T-helper 9 cell (primary cell): ENCODE measurements around the gene DCBLD1.
"Not testable (repeated sequence)": the region's sequence is repeated elsewhere in the genome, so short reads cannot be mapped to it uniquely, and the experiment has no call there.

Experiments used
- DNase-seq: peaks from one replicate; pipeline ENCODE4 v3.0.0-alpha.2; 2020

Gene DCBLD1

DNA sequence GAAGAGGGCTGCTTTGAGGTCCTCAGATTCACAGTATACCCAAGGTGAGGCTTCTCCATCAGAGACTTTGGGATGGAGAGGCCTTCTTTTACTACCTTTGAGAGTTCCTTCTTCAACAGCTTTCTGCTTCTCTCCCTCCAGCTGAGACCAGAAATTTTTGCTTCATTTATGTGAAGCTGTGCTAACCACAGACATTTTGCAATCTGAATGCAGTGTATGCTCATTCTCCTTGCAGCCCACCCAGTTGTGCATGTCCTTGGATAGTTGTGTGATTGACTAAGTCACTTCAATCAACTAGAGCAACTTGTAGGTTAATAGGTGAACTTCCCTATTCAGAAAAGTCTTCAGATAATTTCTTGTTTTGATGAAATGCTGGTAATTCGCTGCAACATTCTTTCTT lies 20.1 kb downstream of the DCBLD1 start:
- no peak for DNase-seq

DNA sequence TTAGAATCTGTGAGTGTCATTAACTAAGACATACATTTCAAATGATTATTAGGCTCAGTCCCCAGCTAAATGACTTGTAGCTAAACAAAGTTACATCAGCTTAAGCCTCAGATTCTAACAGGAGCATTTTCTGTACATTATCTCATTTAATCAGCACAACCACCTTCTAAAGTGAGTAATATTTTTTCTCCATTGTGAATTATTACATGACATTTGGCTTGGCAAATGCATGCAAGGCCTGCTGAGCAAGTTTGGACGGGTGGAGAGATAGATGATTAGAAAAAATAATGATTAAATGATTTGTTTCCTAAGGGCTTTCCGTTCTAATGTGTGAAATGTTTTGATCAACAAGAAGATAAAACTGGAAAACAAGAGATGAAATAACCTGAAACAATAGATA lies 20.7 kb downstream of the DCBLD1 start:
- no peak for DNase-seq

DNA sequence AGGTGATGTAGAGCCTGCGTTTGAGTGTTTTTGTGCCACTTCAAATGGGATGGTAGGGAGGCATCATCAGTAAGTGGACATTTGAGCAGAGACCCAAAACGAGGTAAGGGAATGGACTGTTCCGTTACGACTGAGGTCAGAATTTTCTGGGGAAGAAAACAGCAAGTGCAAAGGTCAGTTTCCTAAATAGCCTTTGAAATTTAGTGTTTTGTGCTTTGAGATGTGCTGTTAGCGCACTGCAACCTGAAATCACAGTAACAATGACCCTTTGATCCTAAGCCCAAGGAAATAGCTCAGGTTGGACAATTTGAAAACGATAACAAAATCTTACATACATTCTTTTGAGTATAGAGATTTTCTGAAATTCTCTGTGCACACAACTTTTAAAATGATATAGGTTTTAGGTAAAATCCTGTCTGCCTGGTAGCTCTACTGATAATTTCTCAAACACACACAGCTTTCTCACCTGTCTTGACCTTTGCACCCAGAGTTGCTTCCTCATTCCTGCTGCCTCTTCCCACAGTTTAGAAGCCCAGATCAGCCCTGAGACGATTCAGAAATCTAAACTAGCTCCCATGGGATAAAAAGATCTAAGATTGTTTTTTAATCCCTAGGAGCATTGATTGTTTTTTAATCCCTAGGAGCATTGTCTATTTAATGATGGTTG lies 22.1 kb downstream of the DCBLD1 start:
- DNase-seq = no peak

DNA sequence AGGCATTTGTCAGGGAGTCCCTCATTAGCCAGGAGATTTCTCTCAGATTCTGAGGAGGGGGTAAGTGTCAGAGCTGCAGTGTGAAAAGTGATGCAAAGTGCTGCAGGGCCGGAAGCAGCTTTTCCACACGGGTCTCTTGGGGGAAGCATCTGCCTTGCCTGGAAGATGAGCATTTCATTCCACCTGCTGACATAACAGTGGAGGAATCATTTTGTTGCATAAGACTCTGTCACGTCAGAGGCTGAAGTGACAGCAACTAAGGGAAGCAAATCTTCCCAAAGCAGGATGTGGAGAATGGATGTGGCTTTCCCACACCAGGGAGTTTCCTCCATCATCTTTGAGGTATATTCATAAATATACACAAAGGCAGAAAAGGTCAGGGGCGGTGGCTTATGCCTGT lies 22.8 kb downstream of the DCBLD1 start:
- DNase-seq = no peak

DNA sequence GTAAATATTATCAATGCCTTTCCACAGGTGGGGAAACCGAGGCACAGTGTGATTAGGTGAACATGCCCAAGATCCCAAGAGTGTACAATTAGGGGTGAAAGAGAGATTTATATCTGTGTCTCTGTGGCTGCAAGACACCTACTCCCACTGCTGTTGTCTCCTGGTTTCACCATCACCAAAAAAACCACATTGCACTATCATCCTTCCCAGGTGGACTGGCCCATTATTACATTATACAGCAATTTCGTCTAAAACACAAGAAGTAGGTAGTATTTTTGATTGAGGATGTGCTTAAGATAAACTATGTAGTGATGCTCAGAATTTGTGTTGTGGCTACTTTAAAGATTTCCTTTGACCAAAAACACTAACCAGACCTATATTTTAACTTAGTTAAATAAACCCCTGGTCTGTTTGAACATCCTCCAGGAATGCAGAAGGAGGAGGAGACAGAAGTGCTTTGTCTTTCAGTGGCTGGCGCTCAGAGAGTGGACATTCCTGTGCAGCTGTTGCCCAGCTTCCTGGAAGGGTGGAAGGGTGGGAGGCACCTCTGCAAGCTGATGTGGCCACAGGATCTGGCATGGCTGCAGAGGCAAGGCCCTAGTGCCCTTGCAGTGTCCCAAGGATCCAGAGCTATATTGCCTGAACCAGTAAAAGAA lies 23.8 kb downstream of the DCBLD1 start:
- no peak for DNase-seq

DNA sequence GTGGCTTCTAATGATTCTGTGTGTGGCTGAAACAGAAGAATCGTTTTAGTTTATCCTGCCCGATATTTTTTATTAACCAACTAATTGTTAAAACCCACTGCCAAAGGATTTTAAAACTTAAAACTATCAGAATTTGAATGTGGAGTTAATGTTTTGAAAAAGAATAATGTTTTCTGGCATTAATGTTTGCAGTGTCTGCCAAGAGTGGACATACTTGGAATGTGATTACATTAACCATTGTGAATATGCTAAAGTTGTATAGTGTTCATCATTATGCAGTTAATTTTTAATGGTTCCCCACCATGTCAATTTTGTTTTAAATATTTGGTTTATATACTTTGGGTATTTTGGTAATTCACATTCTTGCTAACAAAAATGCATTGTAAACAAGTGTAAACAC lies 24.4 kb downstream of the DCBLD1 start:
- no peak for DNase-seq

DNA sequence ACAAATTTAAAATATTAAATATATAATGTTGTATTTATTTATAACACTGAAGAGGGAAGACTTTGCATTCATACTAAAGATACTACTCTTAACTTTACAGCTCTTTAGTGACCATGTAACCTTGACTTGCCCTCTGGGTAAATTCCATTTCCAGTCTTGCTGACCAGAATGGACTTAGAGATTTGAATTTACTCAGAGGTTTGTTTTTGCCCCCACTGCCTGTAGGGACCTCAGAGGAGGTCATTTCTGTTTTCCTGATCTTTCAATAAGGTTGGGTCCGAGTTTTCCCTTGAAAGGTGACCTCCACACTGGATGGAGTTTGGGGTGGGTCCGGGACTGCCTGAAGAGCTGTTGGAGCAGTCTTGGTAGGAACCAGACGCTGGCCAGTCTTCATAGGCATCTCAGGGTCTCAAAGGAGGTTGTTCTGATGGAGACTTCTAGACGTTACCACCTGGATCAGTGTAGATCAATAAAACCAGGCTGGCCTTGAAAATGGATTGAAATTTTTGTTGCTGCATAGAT lies 26.0 kb downstream of the DCBLD1 start:
- no peak for DNase-seq

DNA sequence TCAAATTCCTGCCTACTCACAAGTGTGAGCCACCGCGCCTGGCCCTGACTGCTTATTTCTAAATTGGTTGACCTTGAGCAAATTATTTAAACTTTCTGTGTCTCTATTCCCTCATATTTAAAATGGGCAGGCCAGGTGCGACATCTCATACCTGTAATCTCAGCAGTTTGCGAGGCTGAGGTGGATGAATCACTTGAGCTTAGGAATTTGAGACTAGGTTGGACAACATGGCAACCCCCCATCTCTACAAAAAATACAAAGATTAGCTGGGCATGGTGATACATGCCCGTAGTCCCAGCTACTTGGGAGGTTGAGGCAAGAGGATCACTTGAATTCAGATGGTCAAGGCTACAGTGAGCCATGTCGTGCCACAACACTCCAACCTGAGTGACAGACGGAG lies 26.5 kb downstream of the DCBLD1 start:
- no peak for DNase-seq

DNA sequence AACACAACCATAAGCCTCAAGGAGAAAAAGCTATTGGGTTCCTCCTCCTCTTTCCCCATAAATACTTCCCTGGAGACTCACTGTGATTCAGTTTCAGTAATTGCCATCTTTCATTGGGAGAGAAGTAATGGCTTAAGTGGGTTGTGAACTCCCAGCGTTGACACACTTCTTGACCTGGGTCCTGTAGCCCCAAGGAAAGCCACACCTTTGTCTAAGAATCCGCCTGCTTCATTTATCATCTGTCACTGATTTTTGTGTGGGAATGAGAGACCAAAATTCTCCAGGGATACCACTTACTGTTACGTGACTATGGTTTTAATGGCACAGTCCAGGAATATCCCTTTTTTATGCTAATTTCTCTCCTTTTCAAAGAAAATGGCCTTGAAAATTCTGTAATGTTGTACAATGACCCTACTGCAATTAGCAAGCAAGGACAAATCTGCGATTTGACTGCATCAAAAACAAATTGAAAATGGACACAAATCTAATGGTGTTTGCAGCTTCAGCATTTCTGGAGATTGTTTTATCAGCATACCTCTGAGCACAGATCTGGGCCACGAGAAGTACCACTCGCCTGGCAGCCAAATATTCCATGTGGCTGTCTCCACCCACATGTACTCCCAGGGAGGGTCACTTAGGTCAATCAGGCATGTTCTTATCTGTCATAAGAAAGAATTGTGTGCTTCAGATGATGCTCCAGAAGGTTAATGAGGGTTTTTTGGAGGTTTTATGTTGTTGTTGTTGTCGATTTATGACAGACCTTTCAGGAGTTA lies 29.8 kb downstream of the DCBLD1 start:
- no peak for DNase-seq

DNA sequence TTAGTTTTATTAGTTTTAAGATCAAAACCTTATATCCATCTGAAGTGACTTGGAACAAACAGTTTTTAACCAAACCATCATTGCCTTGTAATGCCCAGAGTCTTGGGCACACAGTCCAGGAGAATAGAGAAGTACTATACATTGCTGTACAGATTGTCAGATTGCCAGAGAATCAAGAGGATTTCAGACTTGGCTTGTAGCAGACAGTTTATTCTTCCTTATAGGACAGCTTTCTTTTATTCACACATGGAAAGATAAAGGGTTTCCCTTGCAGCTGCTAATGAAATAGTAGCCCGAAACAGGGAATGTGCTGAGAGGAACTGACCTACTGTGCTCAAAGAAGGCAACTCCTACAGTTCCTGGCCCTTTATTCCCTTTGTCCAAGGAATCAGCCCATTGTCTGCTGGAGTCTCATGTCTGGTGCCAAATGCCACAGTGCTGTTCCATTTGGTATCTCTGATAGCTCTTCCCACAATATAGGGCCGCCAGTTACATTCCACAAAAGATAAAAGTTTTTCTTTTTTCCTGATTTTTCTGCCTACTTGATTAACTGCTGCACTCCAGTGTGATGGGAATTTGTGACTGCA lies 30.6 kb downstream of the DCBLD1 start:
- DNase-seq = no peak

DNA sequence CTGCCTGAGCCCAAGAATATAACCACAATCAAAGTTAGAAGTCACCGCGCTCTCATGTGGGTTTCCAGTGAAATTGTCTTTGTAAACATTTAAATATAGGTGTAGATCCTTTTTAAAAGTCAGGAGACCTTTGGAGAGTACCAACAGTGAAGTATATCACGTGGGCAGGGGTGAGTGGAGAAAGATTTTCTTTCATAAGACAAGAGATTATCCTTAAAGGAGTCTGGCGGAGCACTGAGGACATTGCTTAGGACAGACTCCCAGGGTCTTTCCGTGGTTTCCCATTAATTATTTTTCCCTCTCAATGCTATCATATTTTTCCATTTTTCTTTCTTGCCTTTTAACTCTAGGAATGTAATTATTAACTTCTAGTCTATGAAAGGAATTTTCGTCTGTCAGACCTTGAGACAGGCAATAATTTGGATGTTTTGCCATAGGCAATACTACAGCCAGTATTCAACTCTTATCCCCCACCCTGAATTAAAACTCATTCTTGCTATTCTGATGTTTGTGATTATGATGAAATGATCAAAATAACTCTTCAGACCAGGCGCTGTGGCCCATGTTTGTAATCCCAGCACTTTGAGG lies 31.4 kb downstream of the DCBLD1 start:
- no peak for DNase-seq

DNA sequence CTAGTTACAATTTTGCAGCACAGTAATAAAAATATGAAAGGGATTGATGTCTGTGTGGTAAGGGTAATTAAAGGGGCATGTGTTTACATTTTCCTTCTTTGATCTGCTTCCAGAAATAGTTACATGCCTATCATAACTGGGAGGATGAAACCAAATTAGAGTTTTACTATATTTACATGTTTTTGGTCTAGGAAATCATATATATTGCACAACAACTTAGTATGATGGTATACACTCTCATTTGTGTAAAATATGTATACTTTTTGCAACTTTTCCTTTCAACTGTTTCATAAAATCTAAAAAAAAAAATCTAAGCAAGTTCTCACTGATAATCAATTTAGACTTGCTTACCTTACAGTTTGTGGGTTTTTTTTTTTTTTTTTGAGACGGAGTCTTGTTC lies 32.2 kb downstream of the DCBLD1 start:
- no peak for DNase-seq

DNA sequence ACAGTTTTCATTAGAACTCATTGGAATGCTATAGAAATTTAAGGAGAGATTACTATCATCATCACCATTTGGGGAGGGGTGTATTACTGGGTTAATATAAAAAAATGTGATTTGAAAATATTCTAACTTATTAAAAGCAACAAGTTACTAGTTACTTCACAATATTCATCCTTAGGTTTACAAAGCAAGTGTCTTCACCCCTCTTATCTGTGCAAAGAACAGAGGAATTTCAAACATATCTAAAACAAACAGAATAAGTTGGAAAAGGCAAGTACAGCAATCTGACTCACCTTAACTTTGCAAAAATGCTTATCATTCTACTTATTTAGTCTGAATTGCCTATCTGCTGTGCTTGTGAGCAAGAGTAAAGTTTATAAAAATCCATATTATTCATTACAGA lies 32.9 kb downstream of the DCBLD1 start:
- DNase-seq = no peak

DNA sequence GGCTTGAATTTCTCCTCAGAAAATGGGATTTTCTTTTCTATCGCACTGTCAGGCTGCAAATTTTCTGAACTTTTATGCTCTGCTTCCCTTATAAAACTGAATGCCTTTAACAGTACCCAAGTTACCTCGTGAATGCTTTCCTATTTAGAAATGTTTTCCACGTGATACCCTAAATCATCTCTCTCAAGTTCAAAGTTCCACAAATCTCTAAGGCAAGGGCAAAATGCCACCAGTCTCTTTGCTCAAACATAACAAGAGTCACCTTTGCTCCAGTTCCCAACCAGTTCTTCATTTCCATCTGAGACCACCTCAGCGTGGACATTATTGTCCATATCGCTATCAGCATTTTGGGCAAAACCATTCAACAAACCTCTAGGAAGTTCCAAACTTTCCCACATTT lies 35.5 kb downstream of the DCBLD1 start:
- not testable (repeated sequence) for DNase-seq

DNA sequence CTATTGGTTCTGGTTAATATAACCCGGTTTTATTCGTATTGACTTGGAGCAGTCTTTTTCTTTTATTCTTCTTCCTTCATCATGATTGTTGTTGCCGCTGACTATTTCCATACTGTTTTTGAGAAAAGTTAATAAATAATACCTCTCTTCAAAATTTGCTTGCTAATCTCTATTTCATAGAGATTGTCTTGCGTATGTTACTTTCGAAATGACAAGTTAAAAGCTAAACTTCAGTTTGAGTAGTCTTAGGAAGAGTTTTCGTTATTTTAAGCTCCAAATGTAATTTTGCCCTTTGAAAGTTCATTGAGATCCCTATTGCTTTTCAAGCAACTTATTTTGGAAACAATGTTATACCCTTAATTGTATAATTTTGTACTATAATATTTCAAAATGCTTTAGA lies 36.4 kb downstream of the DCBLD1 start:
- DNase-seq = no peak

DNA sequence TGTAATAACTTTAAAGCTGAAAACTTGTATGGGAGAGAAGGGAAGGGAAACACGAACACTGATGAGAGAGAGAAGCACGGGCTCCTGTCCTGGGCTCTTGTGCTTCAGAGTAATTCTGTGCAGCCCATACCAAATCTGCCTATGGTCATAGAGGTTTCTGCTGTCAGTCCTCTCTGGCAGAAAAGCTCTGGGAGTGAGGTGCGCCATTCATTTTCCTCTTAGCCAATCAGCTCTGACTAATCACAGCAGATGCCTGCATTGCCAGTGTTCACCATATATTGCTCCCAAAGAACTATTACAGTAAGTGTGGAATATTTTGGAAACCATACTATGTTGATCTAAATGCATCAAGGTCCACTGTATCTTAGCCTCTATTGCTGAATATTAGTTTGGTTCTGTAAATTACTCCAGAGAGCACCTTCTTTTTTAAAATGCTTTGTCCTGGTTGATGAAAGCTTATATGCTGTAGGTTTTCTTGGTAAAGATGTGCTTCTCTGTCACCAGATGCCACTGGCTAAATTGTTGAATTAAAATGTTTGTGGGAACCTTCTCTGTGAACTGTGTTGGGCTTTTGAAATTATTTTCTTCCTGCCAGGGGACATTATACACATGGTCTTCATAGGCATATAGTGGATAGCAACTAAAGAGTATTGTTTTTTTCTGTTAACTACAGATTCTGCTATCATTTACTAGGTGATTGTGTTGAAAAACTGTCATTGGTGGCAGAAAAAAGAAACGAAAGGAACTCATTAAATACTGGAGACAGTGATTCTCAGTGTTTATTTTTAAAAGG lies 38.3 kb downstream of the DCBLD1 start:
- no peak for DNase-seq

DNA sequence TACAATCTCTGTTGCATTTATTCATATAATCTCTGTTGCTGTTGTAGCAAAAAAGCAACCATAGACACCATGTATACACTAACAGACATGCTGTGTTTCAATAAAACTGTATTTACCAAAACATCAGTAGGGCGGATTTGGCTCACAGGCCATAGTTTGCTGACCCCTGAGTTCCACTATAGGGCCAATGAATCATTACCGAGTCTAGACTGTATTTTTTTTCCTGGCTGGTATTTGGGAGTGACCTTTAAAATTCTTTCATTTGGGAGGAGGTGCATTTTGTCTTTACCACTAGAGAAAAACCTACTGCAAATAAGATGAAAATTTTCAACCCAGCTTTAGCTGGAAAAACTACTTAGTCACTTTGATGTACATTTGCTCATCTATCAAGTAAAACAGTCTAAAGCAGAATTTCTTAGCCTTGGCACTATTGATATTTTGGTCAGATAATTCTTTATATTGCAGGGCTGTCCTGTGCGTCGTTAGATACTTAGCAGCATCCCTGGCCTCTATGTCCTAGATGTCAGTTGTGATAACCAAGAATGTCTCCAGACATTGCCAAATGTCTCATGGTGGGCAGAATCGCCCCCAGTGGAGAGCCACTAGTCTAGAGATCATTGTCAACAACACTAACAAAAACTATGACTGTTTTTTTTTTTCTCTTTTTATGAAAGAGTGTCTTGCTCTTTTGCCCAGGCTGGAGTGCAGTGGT lies 39.5 kb downstream of the DCBLD1 start:
- DNase-seq = no peak

DNA sequence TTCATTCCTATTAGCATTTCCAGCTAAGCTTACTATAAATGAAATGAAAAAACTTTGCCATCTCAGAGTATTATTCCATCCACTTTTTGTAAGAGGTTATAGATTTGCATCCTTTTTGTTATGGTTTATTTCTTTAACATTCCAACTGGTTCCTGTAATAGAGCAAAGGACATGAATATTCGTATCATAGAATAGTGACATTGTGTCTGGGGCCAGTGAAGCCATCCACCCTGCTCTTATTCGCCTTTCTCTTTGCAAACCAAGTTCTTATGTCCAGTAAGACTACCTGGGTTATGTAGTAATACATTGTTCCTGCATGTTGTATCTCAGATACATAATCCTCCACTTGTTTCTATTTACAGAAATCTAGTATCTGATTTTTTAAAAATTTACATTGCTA lies 43.1 kb downstream of the DCBLD1 start:
- DNase-seq = no peak

DNA sequence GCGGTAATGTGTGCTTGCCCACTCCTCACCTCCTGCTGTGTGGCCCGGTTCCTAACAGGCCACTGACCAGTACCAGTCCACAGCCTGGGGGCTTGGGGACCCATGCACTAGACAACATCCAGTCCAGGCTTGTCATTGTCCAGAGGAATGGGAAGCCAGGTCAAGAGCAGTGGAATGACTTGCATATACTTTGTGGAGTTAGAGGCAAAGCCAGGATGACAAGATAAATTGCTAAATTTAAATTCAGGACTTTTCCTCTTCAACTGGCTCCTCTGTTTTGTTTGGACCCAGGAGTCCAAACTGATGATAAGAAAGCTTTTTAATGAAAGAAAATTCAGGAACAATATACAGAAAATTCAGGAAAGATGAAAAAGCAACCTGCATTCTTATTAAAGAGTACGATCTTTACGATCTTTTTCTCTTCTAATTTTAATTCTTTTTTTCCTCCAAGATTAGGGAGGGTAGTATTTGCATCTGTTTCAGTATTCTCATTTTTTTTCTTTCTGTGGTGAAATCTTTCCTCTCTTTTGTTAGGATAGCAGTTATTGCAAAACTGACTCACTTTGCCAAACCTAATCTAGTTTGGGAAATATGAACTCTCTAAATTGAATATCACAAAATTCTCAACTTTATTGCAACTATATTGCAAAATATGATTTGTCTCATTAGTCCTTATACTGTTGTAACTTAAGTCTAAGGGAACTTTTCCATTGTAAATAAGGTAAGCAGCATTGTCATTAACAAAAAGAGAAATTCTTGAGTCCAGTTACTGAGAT lies 48.2 kb downstream of the DCBLD1 start:
- DNase-seq = no peak

DNA sequence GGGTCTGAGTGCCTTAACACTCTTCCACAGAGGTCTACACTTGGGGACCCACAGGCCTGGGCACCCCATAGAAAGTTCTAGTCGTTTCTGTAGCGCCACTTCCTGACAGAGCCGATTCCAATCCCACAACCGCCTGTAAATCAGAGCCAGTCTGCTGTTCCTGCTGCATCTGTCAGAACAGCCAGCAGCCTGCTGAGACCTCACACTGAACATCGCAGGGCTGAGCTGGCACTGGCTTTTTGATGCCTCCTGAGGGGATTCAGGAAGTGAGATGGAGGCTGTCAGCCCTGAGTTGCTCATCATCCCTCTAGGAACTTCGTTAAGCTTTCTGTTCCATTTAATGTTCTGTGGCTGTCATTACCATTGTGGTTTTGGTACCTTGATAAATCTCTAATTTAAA lies 48.9 kb downstream of the DCBLD1 start:
- no peak for DNase-seq
